ENCODE data around the gene ANKS1A.
"Not testable (repeated sequence)": the region's sequence is repeated elsewhere in the genome, so short reads cannot be mapped to it uniquely, and the experiment has no call there.

ANKS1A gene

DNA sequence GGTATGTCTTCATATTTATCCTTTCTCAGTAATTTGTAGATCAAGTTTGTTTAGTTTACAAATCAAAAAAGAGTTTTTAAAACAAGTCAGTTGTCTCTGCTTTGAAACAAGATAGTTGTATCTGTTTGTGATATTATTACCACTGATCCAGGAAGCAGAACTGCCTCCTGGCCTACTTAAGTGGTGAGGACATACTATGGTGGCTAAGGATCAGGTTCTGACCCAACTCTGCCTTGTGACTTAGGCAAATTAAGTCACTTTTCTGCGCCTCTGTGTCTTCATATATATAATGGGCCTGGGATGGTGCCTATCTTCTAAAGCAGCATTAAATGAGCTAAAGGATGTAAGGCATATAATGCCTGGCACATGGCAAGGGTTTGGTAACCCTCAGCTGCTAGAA lies 8.7 kb downstream of the ANKS1A start:
- H3K9me3 Mint-ChIP-seq, result no peaks in the 10 kb centered on the region
- peak overlapping the region in 1 of 3 experiments; percentile 50 for H3K27ac Mint-ChIP-seq
- TF ChIP-seq, protein P1, sequence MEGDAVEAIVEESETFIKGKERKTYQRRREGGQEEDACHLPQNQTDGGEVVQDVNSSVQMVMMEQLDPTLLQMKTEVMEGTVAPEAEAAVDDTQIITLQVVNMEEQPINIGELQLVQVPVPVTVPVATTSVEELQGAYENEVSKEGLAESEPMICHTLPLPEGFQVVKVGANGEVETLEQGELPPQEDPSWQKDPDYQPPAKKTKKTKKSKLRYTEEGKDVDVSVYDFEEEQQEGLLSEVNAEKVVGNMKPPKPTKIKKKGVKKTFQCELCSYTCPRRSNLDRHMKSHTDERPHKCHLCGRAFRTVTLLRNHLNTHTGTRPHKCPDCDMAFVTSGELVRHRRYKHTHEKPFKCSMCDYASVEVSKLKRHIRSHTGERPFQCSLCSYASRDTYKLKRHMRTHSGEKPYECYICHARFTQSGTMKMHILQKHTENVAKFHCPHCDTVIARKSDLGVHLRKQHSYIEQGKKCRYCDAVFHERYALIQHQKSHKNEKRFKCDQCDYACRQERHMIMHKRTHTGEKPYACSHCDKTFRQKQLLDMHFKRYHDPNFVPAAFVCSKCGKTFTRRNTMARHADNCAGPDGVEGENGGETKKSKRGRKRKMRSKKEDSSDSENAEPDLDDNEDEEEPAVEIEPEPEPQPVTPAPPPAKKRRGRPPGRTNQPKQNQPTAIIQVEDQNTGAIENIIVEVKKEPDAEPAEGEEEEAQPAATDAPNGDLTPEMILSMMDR (IDR thresholded peaks at IDR 0.05; ENCODE audit: unreplicated experiment in 3 of 3), result no peak
- H3K4me3 Mint-ChIP-seq, result no peak overlapping the region
- H3K27me3 Mint-ChIP-seq (ENCODE audit: low read depth), result no peaks in the 10 kb centered on the region
- H3K4me1 Mint-ChIP-seq, result peaks cover under 1% of the 10 kb centered on the region
- H3K36me3 Mint-ChIP-seq (ENCODE audit: low read depth), result no peaks in the 10 kb centered on the region

DNA sequence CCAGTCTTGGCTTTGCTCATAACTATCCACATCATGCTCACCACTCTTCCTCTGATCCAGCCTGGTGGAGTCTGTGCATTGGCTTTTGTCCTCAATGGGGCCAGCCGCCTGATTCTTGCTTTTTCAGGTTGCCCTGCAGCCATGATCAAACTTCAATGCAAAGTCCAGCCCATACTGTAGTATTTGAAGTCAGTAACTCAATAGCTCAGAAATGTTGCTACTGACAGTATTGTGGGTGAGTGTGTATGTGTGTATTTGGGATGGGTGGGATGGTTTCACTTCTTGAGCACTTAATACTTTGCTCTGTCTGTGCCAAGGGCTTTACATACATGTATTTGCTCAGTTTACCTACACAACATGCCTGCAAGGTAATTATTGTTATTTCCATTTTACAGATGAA lies 10.7 kb downstream of the ANKS1A start:
- H3K27me3 Mint-ChIP-seq (ENCODE audit: low read depth); H3K27ac Mint-ChIP-seq; H3K36me3 Mint-ChIP-seq (ENCODE audit: low read depth); H3K9me3 Mint-ChIP-seq; H3K4me3 Mint-ChIP-seq; H3K4me1 Mint-ChIP-seq: not testable (repeated sequence)

DNA sequence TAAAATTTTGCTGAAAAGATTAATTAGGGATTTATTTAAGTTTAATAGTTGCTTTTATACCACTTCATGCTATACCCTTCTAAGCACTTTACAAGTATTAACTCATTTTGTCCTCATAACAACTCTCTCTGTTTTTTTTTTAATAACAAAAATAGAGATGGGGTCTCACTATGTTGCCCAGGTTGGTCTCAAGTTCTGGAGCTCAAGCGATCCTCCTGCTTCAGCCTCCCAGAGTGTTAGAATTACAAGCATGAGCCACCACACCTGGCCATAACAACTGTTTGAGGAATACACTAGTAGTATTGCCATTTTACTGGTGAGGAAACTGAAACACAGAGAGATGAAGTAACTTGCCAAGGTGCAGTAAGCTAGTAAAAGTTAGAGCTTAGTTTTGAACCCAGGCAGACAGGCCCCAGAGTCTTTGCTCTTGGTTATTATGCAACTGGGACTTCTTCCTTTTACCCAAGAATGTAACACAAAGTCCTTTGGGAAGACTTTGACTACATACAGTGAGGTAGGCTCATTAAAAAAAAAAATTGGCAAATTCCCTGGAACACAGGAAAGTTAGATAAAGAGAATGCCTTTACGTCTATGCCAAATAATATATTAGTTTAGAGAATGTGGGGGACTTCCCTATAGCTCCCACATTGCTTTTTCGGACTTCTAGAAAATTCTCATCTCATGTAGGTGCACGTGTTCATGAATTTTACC lies 11.4 kb downstream of the ANKS1A start:
- Mint-ChIP-seq H3K4me1 (peaks cover 4% of the 10 kb centered on the region), H3K36me3 (ENCODE audit: low read depth) (no peaks in the 10 kb centered on the region), H3K27ac (peak overlapping the region in 1 of 3 experiments; percentile 40), H3K27me3 (ENCODE audit: low read depth) (no peaks in the 10 kb centered on the region), H3K4me3 (no peak overlapping the region), H3K9me3 (no peaks in the 10 kb centered on the region)
- TF ChIP-seq, protein P1 (IDR thresholded peaks at IDR 0.05; ENCODE audit: unreplicated experiment in 3 of 3), result no peak

DNA sequence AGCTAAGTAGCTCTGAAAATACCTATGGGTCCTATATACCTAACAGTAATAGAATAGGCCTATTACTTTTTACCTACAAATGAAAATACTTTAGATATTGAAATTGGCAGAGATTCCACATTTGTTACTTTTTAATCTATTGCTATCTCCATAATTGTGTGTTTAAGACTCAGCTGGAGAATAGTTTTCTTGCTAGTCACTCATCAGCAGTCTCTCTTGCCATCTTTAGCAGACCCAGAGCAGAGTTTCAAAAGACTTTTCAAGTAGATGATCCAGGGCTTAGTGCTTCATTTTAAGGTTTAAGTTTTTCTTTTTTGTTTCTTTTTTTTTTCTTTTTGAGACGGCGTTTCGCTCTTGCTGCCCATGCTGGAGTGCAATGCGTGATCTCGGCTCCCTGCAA lies 12.9 kb downstream of the ANKS1A start:
- Mint-ChIP-seq H3K4me3 (no peak overlapping the region), H3K36me3 (ENCODE audit: low read depth) (no peaks in the 10 kb centered on the region), H3K9me3 (no peaks in the 10 kb centered on the region), H3K4me1 (peaks cover 14% of the 10 kb centered on the region), H3K27me3 (ENCODE audit: low read depth) (no peaks in the 10 kb centered on the region), H3K27ac (peak overlapping the region in 1 of 3 experiments; percentile 40)
- TF ChIP-seq, protein P1 (IDR thresholded peaks at IDR 0.05; ENCODE audit: unreplicated experiment in 3 of 3), result no peak

DNA sequence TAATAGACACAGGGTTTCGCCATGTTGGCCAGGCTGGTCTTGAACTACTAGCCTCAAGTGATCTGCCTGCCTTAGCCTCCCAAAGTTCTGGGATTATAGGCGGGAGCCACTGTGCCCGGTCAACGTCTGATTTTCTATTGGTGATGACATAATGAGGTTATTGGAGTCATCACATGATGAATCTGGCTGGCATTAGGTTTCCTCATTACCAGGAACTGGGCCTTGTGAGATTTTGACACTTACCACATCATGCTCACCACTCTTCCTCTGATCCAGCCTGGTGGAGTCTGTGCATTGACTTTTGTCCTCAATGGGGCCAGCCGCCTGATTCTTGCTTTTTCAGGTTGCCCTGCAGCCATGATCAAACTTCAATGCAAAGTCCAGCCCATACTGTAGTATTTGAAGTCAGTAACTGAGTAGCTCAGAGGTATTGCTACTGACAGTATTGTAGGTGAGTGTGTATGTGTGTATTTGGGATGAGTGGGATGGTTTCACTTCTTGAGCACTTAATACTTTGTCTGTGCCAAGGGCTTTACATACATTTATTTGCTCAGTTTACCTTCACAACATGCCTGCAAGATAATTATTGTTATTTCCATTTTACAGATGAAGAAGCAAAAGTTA lies 16.0 kb downstream of the ANKS1A start:
- Mint-ChIP-seq H3K27me3 (ENCODE audit: low read depth) (no peaks in the 10 kb centered on the region), H3K4me3 (no peak overlapping the region), H3K9me3 (no peaks in the 10 kb centered on the region), H3K27ac (peak overlapping the region in 2 of 3 experiments; percentile 42 to 45), H3K36me3 (ENCODE audit: low read depth) (no peaks in the 10 kb centered on the region), H3K4me1 (peaks cover 20% of the 10 kb centered on the region)
- TF ChIP-seq, protein P1 (IDR thresholded peaks at IDR 0.05; ENCODE audit: unreplicated experiment in 3 of 3), result no peak

DNA sequence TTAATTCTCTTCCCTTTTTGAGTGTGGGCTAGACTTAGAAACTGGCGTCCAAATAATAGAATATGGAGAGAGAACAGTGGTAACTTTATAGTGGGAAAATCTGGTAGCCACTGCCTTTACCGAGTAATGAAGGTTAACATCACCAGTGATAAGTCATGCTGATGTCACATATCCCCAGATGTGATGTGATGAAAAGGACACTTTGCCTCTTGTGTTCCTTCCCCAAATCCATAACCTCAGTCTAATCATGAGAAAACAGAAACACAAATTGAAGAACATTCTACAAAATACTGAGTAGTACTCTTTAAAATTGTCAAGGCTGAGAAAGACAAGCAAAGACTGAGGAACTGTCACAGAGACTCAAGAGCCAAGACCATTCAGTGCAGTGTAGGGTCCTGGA lies 17.8 kb downstream of the ANKS1A start:
- H3K27ac Mint-ChIP-seq, result peak overlapping the region in 1 of 3 experiments; percentile 42
- no peaks in the 10 kb centered on the region for H3K9me3 Mint-ChIP-seq
- peaks cover 31% of the 10 kb centered on the region for H3K4me1 Mint-ChIP-seq
- H3K36me3 Mint-ChIP-seq (ENCODE audit: low read depth), result no peaks in the 10 kb centered on the region
- TF ChIP-seq, protein P1 (IDR thresholded peaks at IDR 0.05; ENCODE audit: unreplicated experiment in 3 of 3), result no peak
- H3K4me3 Mint-ChIP-seq, result no peak overlapping the region
- no peaks in the 10 kb centered on the region for H3K27me3 Mint-ChIP-seq (ENCODE audit: low read depth)
